ENCODE measurements around the gene TRNAU1AP.
"Not testable (repeated sequence)": the region's sequence is repeated elsewhere in the genome, so short reads cannot be mapped to it uniquely, and the experiment has no call there.

The TRNAU1AP gene

GRCh38 chr1:28578696-28579218, 25.9 kb downstream of the TRNAU1AP start:
- DNase-seq: no peak

- no peak for DNase-seq
Observed at GRCh38 chr1:28579401-28579800, 26.5 kb downstream of the TRNAU1AP start.

GRCh38 chr1:28580722-28581530, 28.0 kb downstream of the TRNAU1AP start:
- peak; percentile 67 for DNase-seq

- DNase-seq: peak; percentile 95
Observed at GRCh38 chr1:28581531-28582247, 28.8 kb downstream of the TRNAU1AP start.

GRCh38 chr1:28582248-28582615, 29.3 kb downstream of the TRNAU1AP start:
- DNase-seq: no peak

GRCh38 chr1:28586585-28587391, 33.9 kb downstream of the TRNAU1AP start:
- not testable (repeated sequence) for DNase-seq

- no peak for DNase-seq
Observed at GRCh38 chr1:28591708-28592320, 38.9 kb downstream of the TRNAU1AP start, which contains the start of gene RAB42. TSS of gene RAB42 (plus strand) at chr1:28592265. CDS start at chr1:28592512, 247 bp downstream.

- DNase-seq: no peak
Observed at GRCh38 chr1:28592321-28593071, 39.6 kb downstream of the TRNAU1AP start.

GRCh38 chr1:28593988-28594356, 41.1 kb downstream of the TRNAU1AP start:
- DNase-seq: not testable (repeated sequence)

GRCh38 chr1:28594686-28595411, 42.0 kb downstream of the TRNAU1AP start:
- DNase-seq: not testable (repeated sequence)

- DNase-seq: no peak
Observed at GRCh38 chr1:28595412-28596191, 42.7 kb downstream of the TRNAU1AP start.

- not testable (repeated sequence) for DNase-seq
Observed at GRCh38 chr1:28596276-28596675, 43.4 kb downstream of the TRNAU1AP start.

GRCh38 chr1:28601696-28602095, 48.8 kb downstream of the TRNAU1AP start:
- DNase-seq: no peak

- DNase-seq: peak; percentile 44
Observed at GRCh38 chr1:28602536-28603439, 49.9 kb downstream of the TRNAU1AP start.

GRCh38 chr1:28604411-28604810, 51.5 kb downstream of the TRNAU1AP start:
- no peak for DNase-seq

- no peak for DNase-seq
Observed at GRCh38 chr1:28604962-28605361, 52.1 kb downstream of the TRNAU1AP start.

- DNase-seq: no peak
Observed at GRCh38 chr1:28606771-28607170, 53.9 kb downstream of the TRNAU1AP start.

- no peak for DNase-seq
Observed at GRCh38 chr1:28613175-28613574, 60.3 kb downstream of the TRNAU1AP start.
